ENCODE results near the gene RPL10.

GRCh38 chrX:154380153-154380552, 18.0 kb upstream of the RPL10 start:
- TF ChIP-seq CTCF (IDR thresholded peaks at IDR 0.05; ENCODE audit: control extremely low read depth in 1 of 3, insufficient read depth in 1 of 3, low read depth in 1 of 3, low read length in 3 of 3) (no peak), CHD1 (IDR thresholded peaks at IDR 0.05; ENCODE audit: low read depth, low read length) (no peak), POLR2A (IDR thresholded peaks at IDR 0.05; ENCODE audit: control extremely low read depth in 1 of 2, low read depth in 2 of 2, low read length in 2 of 2) (no peak), E2F6 (IDR thresholded peaks at IDR 0.05) (no peak), CHD2 (IDR thresholded peaks at IDR 0.05; ENCODE audit: low read length) (no peak), EZH2 (IDR thresholded peaks at IDR 0.05; ENCODE audit: low read depth, low read length, severe bottlenecking) (no peak)
